Stimulated activated CD8-positive, alpha-beta memory T cell treated with anti-CD3 and anti-CD28 coated beads, Interleukin-4, amount 100 ng/mL, for 48 hours (primary cell): ENCODE data around the gene IKZF5.

Experiments used
- DNase-seq: peaks from one replicate; pipeline ENCODE4 v3.0.0-alpha.2; 2020

Gene IKZF5

DNA sequence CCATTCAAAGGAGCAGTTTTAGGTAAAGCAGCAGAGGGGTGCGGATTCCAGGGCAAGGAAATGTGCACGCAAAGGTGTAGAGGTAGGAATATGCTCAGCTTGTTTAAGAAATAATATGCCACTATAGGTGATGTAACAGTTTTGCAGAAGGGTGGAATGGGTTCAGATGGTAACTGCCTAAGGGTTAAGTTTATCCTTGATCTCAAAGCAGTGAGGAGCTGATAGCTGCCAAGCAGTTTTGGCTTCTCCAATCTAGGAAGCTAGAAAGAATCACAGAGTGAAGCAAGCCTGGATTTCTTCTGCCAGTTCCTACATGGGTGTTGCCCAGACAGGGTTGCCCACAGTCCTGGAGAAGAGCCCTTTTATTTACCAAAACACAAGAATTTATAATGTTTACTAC is 6.2 kb upstream of the IKZF5 start:
- DNase-seq = no peak

GRCh38 chr10:123013456-123014419 is 5.1 kb upstream of the IKZF5 start:
- DNase-seq = no peak

DNA sequence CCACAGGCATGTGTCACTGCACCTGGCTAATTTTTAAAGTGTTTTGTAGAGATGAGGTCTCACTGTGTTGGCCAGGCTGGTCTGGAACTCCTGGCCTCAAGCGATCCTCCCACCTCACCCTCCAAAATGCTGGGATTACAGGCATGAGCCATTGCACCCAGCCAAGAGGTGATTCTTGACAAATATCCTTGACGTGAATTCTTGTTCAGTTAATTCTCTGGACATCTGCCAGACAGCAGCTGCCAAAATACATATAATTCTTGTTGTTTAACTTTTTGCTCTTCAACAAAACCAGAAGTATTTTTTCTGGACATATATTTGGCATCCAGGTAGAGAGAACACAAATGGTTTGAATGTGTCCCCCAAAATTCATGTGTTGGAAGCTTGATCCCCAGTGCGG is 3.4 kb upstream of the IKZF5 start:
- DNase-seq = no peak

DNA sequence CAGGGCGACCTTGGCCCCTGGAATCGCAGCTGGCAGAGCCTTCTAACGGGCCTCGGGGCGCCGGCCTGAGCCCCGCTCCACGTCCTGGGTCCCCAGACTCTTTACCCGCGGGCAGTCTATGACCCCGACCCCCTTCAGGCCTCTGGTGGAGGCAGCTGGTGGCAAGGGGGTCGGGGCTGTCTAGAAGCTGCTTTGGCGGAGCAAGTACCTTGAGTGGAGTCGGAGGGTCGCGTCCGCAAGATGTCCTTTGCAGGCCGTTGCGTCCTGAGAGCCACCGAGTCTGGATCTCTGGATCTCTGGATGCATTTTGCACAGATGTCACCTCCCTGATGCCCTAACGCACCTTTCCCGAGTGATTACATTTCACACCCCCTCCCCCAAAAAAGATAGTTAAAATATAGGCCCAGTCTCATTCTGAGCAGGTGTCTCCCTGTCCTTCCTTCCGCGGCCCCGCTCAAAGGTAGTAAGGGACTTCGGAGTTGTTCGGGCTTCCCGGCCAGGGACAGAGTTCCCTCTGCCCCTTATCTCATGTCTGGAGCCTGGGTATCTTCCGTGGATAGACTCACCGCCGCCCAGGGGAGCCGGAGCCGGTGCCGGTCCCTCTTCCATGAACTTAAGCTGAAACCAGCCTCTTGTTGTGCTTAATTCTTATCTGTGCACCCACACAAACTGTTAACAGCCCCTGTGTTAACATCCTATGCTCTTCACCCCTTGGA is 668 bp upstream of the IKZF5 start:
- DNase-seq = peak; percentile 41

GRCh38 chr10:123007558-123008354 is 839 bp downstream of the IKZF5 start:
- DNase-seq = peak; percentile 55

GRCh38 chr10:123004298-123004697 is 4.3 kb downstream of the IKZF5 start:
- DNase-seq = no peak

DNA sequence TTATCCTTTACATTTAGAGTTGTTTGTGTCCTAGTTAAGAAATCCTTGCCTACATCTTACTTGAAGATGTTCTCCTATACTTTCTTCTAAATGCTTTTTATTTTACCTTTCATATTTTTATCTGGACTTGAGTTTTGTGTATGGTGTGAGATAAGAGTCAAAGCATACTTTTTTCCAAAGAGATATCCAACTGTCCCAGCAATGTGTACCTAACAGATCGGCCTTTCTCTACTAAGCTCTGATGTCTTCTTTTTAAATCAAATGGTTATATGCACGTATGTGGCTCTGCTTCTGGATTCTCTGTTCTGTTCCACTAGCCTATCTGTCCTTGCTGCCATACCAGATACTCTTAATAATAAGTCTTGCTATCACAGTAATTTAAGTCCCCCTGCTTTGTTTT is 7.2 kb downstream of the IKZF5 start:
- no peak for DNase-seq

GRCh38 chr10:123000155-123000554 is 8.4 kb downstream of the IKZF5 start:
- DNase-seq = no peak

DNA sequence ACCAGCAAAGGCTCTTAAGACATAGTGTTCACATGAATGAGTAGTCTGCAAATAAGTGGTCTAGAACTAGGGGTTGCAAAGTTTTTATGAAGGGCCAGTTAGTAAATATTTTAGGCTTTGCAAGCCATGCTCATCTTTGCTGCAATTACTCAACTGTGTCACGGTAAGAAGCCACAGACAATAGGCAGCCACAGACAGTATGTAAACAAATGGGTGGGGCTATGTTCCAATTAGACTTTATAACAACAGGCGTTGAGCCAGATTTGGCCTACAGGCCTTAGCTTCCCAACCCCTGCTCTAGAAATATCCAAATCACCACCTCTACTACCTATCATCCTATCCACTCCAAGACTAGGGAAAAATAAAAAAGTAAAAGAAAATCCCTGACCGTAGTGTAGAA is 9.2 kb downstream of the IKZF5 start:
- no peak for DNase-seq

- no peak for DNase-seq
Measured at GRCh38 chr10:122998934-122999333, 9.7 kb downstream of the IKZF5 start.

DNA sequence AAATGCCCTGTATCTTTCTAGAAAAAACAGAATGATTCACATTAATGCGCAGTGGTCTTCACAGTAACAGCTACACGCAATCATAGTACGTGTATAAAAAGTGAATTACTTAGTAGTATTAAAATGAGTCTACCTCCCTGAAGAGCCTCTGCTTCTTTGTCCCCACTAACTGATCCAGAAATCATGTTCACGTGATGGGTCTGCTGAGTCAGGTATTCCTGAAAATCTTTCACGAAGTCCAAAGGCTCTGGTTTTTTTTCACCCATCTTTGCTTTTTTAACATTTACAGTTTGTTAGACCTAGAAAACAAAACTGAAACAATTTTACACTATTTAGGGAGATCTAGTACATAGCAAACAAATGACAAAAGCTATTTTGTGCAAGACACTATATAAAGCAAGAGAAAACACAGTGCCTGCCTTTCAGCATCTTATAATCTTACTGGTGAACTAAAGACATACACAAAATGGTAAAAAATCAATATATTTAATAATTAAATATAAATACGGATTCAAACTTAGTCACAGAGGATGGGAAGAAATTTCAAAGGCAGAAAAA is 10.2 kb downstream of the IKZF5 start:
- no peak for DNase-seq

GRCh38 chr10:122997864-122998263 is 10.7 kb downstream of the IKZF5 start:
- DNase-seq = no peak

GRCh38 chr10:122995936-122996335 is 12.7 kb downstream of the IKZF5 start:
- no peak for DNase-seq

GRCh38 chr10:122993797-122994336 is 14.7 kb downstream of the IKZF5 start:
- DNase-seq = no peak

GRCh38 chr10:122992031-122992585 is 16.5 kb downstream of the IKZF5 start:
- no peak for DNase-seq

DNA sequence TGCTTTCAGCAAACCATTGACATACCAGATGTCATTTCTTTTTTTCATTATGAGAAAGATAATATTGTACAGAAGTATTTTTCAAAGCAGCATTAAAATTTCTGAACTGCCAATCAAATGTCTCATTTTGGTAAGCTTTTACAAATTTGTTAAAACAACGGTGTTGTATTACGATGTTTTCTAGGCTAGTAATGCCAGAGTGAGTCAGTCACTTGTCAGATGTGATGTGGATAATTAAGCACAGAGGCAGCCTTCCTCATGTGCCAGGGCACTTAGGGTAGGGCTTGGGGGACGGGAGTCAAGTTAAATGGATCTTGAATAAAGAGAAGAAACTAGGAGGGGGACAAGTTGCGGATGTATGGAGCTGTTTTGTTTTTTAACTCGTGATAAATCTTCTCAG is 18.3 kb downstream of the IKZF5 start:
- DNase-seq = no peak

DNA sequence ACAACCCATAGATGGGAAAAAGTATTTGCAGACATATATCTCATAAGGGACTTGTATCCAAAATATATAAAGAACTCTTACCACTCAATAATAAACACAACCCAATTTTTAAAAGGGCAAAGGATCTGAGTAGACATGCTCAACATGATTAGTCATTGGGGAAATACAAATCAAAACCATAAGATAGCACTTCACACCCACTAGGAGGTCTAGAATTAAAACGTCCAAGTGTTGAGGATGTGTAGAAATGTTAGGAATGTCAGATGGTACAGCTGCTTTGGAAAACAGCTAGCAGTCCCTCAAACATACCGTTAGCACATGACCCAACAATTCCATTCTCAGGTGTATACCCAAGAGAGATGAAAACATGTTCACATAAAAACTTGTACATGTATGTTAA is 20.1 kb downstream of the IKZF5 start:
- DNase-seq = no peak

DNA sequence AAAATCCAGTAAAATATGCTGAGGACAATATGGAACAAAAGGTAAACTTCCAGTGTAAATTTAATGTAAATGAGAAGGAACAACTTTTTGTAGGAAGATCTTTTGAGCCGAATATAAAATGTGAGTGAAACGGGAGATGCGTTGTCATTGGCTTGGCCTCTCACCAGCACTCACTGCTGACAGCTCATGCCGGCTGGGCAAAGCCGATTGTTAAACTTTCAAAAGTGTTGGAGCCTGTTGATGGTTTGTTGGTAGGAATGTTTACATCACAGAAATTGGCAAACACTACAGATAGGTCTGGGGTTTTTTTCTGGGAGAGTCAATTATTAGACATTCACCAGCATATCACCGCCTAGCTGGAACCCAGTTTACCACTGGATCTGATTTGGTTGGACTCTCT is 22.3 kb downstream of the IKZF5 start:
- DNase-seq = no peak

- DNase-seq = no peak
Measured at GRCh38 chr10:122984708-122985107, 23.9 kb downstream of the IKZF5 start.

DNA sequence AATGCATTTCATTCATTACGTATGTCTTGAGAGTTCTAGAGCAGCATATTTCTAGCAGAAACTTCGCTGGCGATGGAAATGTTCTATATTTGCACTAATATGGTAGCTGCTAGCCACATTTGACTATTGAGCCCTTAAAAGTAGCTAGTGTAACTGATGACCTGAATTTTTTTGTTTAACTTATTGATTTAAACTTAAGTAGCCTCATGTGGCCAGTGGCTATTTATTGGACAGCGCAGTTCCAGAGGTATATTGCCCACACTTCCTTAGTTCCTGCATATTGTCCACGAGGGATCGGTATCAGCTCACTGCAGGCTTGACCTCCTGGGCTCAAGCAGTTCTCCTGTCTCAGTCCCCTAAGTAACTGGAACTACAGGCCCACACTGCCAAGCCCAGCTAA is 24.7 kb downstream of the IKZF5 start:
- DNase-seq = no peak

GRCh38 chr10:122981066-122981464 is 27.5 kb downstream of the IKZF5 start:
- no peak for DNase-seq
